GM18907 (cell line): ENCODE results near the gene KRT2.

ENCODE experiments used
- ATAC-seq: cut with Tn5 transposase; IDR thresholded peaks from one replicate; pipeline ENCODE4 v1.9.1; 2021; ENCODE audit warnings: mild to moderate bottlenecking, moderate library complexity; ENCODE audit not compliant: unreplicated experiment

The KRT2 gene

DNA sequence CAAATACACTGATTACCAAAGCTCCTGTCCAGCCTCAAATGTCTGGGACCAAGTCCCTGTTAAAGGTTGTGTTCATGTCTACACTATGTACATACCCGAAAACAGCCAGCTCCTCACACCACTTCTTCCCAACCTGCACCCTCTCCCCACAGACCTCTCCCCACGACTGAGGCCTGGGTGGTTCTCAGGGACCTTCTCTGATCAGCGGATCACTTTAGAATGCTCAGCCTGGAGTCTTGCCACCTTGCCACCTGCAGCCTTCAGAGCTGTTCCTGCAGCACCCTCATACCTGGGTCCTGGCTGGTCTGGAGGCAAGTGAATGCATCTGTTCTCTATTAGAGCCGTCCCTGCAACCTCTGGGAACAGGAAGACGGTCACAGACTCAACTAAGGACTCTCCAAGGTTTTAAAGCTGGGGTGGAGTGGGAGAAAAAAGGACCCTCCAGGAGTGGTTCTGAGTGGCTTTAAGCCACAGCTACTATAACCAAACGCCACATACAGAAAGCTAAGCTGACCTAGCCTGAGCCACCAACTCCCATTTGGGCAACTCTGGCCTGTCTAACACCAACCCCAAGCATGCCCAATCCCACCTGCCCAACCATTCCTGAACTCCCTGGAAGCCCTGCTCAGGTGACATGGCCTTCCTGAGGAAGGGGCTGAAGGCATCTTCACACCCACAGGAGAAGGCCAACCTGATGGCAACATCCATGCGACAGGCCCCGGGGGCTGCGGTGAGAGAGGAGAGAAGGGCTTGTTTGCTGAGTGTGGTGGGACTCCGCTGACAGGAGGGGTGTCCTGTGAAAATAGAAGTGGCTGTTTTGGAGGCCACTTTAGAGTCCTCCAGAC is 8.6 kb downstream of the KRT2 start:
- ATAC-seq: no peak

DNA sequence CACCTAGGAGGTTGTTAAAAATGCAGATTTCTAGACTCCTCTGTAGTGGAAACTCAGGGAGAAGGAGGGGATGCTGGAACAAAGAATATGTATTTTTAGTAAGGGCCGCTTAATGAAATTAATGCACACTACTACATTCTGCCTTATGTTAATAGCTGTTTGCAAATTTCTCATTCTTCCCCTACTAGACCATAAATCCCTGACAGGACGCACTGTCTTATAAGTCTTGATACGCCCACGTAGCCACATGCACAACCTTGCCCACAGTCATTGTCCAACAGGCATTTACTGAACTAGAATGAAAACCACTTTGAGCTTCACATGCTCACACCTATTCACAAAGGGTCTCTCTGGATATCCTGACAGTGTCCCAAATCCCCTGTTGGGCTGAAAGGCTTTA is 10.5 kb downstream of the KRT2 start:
- ATAC-seq: no peak

DNA sequence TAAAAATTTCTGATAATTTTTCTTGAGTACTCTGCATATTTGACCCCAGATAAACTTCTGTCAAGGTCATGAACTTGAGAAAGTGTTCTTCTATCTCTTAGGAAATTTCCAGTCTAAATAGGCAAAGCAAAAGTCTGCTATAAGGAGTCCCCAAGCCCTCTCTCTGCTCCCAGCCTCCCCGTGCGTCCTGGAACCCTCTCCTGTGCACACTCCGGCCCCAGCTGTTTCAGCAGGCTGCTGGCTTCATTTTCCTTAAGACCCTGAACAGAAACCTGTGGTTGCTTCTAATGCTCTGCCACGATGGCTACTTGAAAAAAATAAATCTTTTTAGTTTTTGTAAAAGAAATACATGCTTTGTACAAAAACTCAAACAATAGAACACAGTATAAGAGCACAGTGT is 14.7 kb downstream of the KRT2 start:
- ATAC-seq: no peak

DNA sequence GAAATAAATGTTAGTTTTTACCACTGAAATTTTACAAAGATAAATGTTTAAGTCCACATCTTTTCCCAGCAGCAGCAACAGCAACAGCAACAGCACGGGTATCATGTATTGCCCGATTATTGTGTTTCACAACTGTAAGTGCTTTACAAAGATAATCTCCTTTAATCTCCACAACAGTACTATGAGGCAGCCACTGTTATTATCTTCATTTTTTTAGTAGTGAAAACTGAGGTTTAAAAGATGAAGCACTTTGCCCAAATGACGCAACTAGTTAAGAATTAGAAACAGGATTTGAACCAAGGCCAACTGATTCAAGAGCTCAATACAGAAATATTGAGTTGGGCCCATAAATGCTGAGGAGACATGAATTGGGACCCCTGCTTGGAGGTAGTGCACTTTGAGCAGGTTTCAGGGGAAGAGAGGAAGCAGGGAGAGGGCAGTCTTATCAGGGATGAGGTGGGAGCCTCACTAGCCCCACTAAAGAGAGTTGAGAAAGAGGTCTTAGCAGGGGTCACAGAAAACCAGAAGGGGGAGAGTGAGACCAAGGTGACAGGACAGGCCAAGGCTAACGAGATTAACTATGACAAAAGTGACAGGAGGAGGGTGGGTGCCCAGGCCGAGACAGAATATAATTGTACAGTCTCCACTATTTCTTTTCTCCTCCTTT is 15.3 kb downstream of the KRT2 start:
- ATAC-seq: no peak

DNA sequence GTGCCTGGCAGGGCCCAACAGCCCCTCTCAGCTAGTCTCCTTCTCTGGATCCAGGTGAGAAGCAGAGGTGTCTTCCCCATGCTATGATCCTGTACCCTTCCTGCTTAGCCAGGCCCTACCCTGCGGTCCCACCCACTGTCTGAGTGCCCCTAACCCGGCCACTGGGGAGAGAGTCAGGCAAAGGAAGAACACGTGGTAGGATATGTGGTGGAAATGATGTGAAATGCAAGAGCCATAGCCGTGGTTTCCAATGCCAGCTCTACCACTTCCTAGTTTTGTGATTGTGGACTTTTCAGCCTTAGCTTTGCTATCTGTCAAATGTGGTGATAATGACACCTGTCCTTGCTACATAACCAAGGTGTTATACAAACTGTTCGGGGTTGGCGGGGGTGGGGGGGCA is 15.8 kb downstream of the KRT2 start:
- no peak for ATAC-seq

DNA sequence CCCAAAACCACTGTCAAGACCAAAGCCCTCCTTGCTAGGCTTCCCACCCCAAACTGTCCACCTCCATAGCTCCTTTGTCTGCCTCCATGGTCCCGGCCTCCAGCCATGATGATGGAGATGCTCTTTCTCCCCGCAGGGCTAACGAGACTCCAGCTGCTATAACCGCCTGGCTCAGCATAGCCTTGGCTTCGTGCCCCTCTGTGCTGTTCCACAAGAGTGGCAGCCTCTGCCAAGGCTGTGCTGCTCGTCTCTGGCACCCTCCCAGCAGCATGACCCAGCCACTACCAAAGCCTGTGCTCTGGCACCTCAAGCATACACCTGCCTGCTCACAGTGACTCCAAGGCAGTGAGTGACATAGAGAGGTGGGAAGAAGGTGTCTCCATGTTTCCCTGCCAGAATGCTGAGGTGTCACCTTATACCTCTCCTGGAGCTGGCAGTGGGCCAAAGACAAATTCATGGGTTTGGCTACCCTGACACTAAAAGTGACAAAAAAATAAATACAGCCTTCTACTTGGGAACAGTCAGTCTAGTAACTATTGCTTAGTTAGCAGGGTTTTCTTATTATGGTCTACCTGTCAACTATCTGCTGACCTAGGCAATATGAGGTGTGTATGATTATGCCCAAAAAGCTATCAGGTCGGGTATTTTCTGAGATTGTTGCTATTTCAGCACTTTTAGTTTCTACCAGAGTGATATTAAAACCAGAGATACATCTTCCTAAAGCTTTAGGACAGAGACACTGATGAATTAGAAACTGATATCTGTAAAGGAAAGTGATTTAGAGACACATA is 17.6 kb downstream of the KRT2 start:
- no peak for ATAC-seq

DNA sequence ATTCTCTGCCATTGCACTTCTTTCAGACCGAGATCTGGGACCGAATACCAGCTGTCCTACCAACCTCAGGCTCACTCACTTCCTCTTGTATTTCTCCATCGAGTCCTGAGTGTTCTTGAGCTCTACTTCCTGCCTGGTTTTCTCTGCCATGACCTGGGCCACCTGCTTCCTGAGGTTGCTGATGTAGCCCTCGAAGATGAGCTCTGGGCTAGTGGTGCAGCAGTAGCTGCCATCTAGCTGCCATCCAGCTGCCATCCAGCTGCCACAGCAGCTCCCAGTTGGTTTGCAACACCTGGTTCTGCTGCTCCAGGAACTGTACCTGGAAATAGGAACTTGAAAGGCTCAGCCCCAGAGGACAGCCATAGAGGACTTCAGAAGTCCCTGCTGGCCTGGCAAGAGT is 18.6 kb downstream of the KRT2 start:
- no peak for ATAC-seq

DNA sequence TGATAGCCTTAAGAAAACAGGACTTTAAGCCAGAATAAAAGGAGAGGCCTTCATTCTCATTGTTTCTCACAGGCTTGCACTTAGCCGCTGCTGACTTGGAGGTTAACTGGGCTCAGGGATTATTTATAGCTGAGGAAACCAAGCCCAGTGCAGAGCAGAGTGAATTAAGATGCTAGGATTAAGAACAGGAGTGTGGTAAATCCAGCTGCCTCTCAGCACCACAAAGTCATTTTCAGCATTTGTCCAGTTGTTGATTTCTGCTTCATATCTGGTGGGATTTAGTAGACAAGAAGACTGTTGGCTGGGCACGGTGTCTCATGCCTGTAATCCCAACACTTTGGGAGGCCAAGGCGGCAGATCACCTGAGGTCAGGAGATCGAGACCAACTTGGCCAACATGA is 19.4 kb downstream of the KRT2 start:
- ATAC-seq: no peak

DNA sequence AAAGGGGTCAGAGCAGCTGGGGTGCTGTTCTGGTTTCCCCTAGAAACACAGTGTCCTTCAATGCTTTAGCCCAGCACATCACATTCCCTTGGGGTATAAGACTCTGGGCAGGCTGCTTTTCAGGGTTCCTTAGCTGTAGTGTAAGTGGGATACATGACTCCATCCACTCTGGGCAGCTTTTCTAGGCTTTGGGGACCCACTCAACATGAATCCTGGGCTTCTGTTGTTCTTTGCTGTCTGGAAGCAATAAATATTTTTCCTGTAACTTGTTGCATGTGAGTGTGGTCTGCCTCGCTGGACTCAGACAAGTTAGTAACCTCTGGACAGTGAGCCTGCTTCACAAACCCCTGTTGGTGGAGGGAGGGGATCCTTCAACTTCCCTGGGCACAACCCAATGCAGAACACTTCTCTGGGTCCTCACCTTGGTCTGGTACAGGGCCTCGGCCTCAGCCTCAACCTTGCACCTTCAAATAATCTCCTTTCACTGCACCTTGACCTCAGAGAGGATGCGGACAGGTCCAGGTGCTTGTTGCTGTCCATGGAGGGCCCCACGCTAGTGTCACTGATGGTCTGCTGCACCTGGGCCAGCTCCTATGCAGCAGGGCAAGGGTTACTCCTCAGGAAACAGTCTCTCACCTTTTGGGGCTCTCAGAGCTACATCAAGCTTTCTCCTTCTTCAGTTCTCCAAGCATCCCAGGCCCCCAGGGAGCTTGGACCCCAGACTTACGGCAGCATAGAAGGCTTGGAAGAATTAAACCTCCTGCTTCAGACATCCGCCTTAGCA is 20.1 kb downstream of the KRT2 start:
- no peak for ATAC-seq

DNA sequence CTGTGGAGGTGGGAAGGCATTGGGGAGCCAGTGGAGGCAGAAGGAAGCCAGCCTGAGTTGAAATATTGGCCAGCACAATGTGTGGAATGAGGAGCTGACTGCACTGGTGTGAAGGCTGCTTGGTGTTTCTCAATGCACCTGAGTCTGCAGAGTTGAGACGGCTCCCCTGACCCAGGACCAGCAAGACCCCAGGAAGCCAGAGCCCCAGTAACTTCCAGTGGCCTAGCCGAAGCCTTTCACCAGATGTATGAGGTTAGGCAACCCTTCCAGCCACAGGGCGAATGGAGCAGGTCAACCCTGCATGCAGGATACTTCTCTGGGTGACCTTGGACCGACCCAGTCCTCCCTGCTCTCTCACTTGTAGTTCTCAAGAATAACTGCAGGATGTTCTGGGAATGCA is 20.7 kb downstream of the KRT2 start:
- no peak for ATAC-seq

DNA sequence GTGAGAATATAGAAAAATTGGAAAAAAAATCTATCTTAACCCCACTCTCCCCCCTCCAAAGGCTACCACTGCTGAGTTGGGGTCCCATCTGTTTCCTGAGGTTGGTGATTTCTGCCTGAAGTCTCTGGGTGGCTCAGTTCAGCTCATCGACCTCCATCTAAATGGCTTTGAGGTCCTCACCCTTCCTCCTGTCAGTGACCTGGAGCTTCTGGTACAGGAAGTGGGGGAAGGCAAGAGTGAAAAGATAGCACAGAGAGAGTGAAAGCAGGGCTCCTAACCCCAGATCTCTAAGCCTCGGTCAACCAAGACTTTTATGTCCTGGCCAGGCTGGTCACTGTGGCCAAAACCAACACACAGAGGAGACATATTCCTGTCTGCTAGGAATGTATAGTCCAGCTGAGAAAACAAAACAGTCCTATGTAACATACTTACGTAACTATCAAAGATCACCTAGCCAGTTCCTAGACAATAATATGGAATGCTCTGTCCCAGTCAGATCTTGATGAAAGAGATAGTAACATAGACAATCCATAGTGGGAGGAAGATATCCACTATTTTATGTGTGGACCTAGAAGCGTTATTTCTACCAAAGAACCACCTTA is 21.3 kb downstream of the KRT2 start:
- ATAC-seq: no peak

DNA sequence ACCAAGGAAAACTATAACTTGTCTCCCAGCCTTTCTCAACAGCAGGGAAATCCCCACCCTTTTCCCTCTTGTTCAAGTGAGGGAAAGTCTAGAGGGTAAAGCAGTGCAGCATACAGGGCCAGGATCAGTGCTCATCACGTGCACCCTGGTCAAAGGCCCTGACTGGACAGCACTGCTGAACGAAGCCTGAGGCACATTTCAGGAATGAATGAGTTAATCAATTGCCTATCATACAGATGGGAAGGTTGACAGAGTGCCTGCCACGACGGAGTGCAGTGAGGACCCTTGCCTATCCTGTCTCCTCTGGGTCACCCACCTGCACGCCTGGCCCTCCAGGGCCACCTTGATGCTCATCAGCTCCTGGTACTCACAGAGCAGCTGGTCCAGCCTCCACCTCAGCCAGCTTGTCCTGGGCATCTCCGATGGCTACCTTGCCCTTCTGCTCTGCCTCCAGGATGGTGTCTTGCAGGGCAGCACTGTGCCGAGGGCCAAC is 22.0 kb downstream of the KRT2 start:
- no peak for ATAC-seq

DNA sequence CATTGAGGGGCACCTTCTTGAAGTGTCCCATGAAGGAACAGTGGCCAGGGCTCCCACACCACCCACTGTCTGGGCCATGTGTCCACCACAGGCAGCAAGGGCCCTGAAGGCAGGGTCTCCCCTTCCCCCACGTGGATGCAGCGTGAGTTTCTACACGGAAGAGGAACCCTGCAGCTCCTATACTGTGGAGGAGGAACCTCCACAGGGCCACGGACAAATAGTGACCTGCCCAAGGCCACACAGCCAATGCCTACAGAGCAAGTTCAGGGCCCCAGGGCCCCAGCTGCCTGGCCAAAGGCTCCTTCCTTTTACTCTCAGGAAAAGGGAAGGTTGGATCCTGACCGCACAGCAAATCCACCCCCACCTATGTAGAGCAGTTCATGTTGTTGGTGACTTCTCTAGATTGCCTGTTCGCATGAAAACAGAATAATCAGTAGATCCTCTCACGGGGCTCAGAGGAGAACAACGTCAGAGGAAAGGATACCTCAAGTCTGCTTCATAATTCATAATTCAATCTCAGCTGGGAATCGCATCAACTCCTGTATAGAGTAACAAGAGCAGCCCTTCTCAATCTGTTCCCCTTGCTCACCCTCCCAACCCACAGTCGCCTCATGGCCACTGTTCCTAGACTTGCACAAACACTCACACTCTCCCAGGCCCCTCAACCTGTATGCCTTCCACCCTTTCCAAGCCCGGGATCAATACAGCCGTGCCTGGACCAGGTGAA is 22.6 kb downstream of the KRT2 start:
- no peak for ATAC-seq

DNA sequence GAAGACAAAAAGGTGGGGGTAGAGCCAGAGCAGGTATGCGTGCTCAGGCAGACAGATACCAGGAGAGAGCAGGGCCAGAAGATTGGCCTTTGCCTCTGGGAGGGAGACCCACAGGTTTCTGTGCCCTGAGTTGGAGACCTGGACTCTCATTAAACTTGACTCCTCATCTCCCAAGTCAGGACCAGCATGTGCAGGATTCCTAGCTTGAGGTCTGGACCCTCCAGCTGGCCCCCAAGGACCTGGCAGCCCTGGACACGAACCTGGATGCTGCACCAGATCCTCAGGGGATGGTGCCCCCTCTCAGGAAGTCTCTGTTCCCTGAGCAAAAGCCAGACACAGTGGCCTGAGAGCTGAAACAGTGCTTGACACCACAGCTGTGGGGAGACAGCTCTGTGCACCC is 23.2 kb downstream of the KRT2 start:
- ATAC-seq: no peak

DNA sequence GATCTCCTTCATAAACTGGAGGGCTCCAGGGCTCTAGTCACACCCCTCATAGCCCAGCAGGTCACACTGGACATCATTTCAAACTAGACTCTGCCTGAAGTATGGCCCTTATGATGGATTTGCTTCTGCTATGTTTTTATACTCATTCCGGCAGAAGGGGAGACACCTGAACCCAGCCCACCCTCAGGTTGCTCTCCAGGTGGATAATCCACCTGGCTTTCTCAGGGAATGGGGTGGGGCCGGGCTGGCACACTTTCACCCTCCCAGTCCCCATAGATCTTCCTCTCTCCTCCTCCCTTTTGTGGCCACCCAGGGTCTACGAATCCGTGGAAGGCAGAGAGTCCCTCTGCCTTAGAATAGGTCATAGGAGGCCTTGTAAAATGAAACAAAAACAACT is 23.9 kb downstream of the KRT2 start:
- no peak for ATAC-seq

DNA sequence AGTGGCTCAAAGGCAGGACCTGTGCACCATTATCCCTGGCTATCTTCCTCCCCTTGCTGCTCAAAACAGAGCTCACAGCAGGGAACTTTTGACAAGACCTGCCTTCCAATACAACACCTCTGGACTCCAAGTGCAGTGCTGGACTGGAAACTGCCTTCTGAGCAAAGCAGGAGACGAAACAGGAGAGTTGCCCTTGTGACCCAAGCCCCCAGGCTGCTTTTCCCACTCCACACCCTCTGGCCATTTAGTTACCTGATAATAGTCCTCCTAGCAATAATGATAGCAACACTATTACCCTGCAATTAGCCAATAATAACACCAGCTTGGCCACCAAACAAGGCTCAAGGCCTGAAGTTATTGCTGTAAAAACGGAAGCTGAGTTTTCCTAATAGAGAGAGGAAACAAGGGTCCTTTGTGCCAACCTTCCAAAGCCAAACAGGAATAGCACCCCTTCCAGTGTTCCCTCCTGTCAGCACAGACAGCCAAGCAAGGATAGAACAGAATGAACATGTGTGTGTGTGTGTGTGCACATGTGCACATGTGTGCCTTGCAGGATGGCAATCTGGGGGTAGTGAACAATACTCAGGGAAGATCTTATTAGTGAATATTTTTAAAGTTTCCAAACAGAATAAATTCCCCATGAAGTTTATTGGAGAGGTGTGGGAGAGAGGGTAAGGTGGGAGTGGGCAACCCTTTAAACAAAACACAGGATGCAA is 24.5 kb downstream of the KRT2 start:
- ATAC-seq: no peak

DNA sequence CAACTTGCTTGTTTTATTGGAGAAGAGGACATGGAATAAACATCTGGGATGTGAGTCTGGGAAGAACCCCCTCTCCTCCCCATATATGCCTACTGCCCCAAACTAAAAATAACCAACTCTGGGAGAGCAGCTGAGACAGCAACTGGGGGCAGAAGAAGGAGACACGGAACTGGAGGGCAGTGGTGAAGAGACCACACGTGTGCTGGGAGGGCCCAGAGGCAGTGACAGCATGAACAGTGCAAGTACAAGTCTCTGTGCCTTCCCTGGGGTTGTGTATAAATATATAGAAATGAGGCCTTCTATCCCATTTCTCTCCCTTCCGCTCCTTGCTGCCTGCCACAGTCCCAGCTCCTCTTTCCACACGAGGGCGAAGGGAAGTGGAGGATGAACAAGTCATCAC is 29.7 kb downstream of the KRT2 start:
- ATAC-seq: no peak

DNA sequence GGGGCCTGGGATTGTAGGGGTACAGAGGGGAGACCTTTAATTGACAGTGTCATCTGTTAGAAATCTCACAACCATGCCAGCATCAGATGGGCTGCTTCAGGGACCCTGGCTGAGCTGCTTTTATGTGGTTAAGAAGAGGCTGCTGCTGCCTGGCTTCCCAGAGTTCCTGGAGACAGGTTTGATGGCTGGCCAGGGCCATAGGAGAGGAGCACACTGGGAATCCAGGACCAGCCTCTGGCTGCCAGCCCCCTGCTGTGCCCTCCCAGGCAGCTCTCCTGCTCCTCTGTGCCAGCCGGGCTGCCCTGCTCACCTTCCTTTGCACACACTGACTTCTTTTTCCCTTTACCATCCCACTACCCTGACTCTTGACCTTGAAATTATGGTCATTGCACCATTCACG is 33.1 kb downstream of the KRT2 start:
- ATAC-seq: no peak

DNA sequence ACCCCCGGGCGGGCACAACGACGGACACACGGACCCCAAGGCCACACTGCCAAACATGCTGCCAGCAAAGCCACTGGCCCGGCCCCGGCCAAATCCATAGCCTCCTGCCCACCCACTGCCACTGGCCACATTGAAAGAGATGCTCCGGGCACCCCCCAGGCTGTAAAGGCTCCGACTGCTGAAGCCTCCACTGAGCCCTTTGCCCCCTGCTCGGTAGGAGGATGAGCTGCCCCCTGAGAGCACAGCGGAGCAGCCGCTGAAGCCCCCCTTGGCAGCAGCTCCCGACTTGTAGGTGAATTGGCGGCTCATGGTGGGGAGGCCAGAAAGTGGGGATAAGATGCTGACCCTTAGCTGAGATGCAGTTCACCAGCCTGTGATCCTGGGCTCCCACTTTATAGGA is 33.8 kb downstream of the KRT2 start, which contains the start of gene KRT73:
Gene KRT73 (minus strand): TSS at position 344 of the 400 bp plus-strand sequence. CDS start 35 bp downstream, at position 309.
- ATAC-seq: no peak
